ENCODE results near the gene CDC37. TPM values are rescaled to one million over a fixed set of nuclear protein-coding genes. Genes with fewer than 3 reads are reported as not detected.

CDC37 gene
- total and polyA plus RNA-seq, 2 experiments from 2014 or later, result 183 to 280 TPM

GRCh38 chr19:10450191-10450852, 47.0 kb upstream of the CDC37 start:
- Histone ChIP-seq H3K36me3 (ENCODE audit: insufficient read depth) (no peaks in the 10 kb centered on the region), H3K9me2 (ENCODE audit: insufficient read depth) (no peaks in the 10 kb centered on the region), H3K4me1 (ENCODE audit: insufficient read depth) (peaks cover 13% of the 10 kb centered on the region), H3K27ac (ENCODE audit: low read depth) (no peak overlapping the region), H3K27me3 (ENCODE audit: insufficient read depth) (no peaks in the 10 kb centered on the region), H3K4me2 (no peak overlapping the region), H3K79me2 (replicated peaks; ENCODE audit: insufficient read depth) (no peaks in the 10 kb centered on the region), H3F3A (replicated peaks; ENCODE audit: low read depth) (no peaks in the 10 kb centered on the region), H4K20me1 (replicated peaks; ENCODE audit: insufficient read depth) (no peaks in the 10 kb centered on the region), H2AFZ (no peak overlapping the region), H3K4me3 (no peak overlapping the region)
- peaks cover 22% of the 10 kb centered on the region for H3K27me3 Mint-ChIP-seq (ENCODE audit: insufficient read depth, low read depth, poor library complexity)
- TF ChIP-seq JUNB (IDR thresholded peaks at IDR 0.05; ENCODE audit: unreplicated experiment) (no peak), POLR2AphosphoS5 (IDR thresholded peaks at IDR 0.05; ENCODE audit: low read depth) (no peak), ZNF462 (CRISPR knock-in tag; IDR thresholded peaks at IDR 0.05) (no peak), EZH2phosphoT487 (IDR thresholded peaks at IDR 0.05; ENCODE audit: unreplicated experiment) (no peak), REST (IDR thresholded peaks at IDR 0.05; ENCODE audit: unreplicated experiment) (no peak), ZNF114 (CRISPR knock-in tag; IDR thresholded peaks at IDR 0.05) (no peak), ZNF331 (CRISPR knock-in tag; IDR thresholded peaks at IDR 0.05; ENCODE audit: low read depth) (no peak), EZH2 (IDR thresholded peaks at IDR 0.05; ENCODE audit: low read depth, unreplicated experiment) (no peak), STAT1 (IDR thresholded peaks at IDR 0.05; ENCODE audit: unreplicated experiment) (no peak), CREB1 (CRISPR knock-in tag; IDR thresholded peaks at IDR 0.05; ENCODE audit: low read depth) (no peak), NANOG (IDR thresholded peaks at IDR 0.05; ENCODE audit: borderline replicate concordance) (no peak)
- TF ChIP-seq, protein P1, sequence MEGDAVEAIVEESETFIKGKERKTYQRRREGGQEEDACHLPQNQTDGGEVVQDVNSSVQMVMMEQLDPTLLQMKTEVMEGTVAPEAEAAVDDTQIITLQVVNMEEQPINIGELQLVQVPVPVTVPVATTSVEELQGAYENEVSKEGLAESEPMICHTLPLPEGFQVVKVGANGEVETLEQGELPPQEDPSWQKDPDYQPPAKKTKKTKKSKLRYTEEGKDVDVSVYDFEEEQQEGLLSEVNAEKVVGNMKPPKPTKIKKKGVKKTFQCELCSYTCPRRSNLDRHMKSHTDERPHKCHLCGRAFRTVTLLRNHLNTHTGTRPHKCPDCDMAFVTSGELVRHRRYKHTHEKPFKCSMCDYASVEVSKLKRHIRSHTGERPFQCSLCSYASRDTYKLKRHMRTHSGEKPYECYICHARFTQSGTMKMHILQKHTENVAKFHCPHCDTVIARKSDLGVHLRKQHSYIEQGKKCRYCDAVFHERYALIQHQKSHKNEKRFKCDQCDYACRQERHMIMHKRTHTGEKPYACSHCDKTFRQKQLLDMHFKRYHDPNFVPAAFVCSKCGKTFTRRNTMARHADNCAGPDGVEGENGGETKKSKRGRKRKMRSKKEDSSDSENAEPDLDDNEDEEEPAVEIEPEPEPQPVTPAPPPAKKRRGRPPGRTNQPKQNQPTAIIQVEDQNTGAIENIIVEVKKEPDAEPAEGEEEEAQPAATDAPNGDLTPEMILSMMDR (conservative IDR thresholded peaks at IDR 0.05; ENCODE audit: low read depth in 2 of 2), result no peak
- TF ChIP-seq, protein P2, sequence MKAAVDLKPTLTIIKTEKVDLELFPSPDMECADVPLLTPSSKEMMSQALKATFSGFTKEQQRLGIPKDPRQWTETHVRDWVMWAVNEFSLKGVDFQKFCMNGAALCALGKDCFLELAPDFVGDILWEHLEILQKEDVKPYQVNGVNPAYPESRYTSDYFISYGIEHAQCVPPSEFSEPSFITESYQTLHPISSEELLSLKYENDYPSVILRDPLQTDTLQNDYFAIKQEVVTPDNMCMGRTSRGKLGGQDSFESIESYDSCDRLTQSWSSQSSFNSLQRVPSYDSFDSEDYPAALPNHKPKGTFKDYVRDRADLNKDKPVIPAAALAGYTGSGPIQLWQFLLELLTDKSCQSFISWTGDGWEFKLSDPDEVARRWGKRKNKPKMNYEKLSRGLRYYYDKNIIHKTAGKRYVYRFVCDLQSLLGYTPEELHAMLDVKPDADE (IDR thresholded peaks at IDR 0.05), result no peak
- H3K27ac Mint-ChIP-seq, result no peak overlapping the region
- peaks cover 20% of the 10 kb centered on the region for H3K4me1 Mint-ChIP-seq
- no peak for ATAC-seq
- H3K4me3 Mint-ChIP-seq, result no peak overlapping the region; the same call in 2 of the 3 replicates
- no peaks in the 10 kb centered on the region for H3K36me3 Mint-ChIP-seq (ENCODE audit: low read depth)
- DNase-seq (ENCODE audit: low spot score), result no peak
- no peaks in the 10 kb centered on the region for H3K9me3 Mint-ChIP-seq
